IPS-NIHi7 (cell line): ENCODE data around the gene CFAP54.

ENCODE experiments used
- DNase-seq: peaks from one replicate; pipeline ENCODE4 v3.0.0; 2012; ENCODE audit warnings: mixed read lengths; ENCODE audit errors: extremely low spot score

CFAP54 gene

GRCh38 chr12:96886998-96887677, 397.8 kb downstream of the CFAP54 start:
- peak; percentile 24 for DNase-seq

- no peak for DNase-seq
Measured at GRCh38 chr12:96889273-96889933, 400.0 kb downstream of the CFAP54 start.

DNA sequence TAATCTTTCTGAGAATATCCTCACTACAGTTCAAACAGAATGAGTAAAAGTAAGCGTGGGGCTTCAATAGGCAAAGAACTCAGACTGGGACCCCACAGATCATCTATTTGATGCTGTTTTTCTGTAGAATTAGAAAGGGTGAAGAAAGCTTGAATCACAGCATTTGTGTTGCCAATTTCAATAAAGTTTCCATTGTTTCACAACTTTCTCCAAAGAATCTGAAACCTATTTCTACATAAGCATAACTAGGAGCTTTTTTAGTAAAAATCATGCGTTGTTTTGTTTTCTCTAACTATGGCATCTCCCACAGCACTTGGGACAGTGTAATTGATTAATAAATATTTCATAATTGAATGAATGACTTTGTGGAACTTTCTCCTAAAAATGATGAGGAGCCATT, 401.0 kb downstream of the CFAP54 start:
- DNase-seq: no peak

GRCh38 chr12:96892104-96892503, 402.7 kb downstream of the CFAP54 start:
- no peak for DNase-seq

DNA sequence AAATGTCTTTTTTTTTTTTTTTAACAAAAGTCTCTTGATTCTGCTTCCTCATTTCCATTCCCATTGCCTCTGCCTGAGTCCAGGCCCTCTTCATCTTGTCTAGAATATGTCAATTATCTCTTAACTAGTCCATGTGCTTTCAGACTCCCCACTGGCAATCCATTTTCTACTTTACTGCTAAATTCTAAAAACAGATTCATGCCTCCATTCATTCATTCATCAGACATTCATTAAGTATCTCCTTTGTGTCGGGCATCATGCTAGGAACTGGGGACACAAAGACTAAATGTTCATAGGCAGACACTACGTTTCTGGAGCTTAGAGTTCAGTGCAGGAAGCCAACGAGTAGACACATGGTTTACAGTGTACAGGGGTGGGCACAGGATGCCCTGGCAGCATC, 408.0 kb downstream of the CFAP54 start:
- DNase-seq: no peak

DNA sequence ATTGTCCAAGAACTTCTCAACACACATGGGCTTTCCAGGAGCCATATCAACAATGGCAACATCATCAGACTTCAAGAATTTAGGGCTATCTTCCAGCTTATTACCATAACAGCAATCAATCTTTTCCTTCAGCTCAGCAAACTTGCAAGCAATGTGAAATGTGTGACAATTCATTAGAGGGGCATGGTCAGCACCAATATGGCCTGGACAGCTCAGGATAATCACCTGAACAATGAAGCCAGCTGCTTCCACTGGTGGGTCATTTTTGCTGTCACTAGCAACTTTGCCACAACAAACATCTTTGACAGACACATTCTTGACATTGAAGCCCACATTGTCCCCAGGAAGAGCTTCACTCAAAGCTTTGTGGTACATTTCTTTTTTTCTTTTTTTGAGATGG, 411.8 kb downstream of the CFAP54 start:
- DNase-seq: no peak

DNA sequence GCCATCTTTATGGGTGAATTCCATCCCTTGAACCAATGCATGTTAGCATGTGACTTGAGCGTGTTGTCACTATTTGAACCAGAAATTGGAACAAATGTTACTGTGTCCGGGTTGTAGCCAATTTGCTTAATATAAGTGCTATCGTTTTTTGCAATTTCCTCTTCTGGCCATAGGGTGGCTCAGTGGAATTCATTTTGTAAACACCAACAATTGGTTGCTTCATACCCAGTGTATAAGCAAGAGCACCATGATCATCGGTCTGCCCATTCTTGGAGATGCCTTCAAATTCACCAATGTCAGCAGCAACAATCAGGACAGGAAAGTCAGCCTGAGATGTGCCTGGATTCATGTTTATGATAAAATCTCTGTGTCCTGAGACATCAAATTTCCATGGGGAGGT, 412.7 kb downstream of the CFAP54 start:
- no peak for DNase-seq

GRCh38 chr12:96906498-96906848, 417.1 kb downstream of the CFAP54 start:
- no peak for DNase-seq

DNA sequence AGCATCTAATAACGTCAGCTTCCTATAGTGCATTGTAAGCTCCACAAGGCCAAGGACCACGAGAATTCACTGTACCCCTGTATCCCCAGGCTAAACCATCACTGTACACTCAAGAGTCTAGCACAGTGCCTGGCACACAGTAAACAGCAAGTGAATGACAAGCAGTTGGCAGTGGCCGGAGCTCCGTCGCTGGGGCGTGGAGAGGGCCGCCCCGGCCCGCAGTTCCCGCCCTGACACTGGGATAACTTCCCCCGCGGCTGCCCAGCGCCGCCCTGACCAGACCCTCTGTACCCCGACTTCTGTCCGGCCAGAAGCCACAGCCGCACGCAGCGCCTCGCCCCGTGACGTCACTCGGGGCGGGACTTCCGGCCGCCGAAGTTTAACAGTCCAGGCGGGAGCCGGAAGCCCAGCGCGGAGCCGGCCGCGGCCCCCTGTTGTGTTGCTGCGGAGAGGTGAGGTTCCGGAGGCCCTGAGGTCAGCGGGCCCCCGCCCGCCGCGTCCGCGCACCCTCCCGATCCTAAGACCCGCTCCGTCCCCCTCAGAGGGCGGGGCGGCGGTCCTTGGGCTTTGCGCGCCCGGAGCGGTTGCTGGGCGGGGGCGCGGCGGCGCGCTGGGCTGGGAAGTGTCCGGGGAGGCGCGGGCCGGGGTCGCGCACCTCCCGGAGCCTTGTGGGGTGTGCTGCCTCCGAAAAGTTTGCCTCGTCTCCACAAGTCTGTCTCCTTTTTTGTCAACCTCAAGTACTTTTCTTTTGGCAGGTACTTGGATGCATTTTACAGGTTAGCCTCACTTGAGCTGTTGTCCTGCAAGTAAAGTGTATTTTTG, 417.7 kb downstream of the CFAP54 start, which contains the start of gene NEDD1:
Gene NEDD1, plus strand, starts transcription at position 409 of the 822 bp plus-strand sequence. CDS start 2,503 bp downstream, outside the sequence.
- peak; percentile 93 for DNase-seq

DNA sequence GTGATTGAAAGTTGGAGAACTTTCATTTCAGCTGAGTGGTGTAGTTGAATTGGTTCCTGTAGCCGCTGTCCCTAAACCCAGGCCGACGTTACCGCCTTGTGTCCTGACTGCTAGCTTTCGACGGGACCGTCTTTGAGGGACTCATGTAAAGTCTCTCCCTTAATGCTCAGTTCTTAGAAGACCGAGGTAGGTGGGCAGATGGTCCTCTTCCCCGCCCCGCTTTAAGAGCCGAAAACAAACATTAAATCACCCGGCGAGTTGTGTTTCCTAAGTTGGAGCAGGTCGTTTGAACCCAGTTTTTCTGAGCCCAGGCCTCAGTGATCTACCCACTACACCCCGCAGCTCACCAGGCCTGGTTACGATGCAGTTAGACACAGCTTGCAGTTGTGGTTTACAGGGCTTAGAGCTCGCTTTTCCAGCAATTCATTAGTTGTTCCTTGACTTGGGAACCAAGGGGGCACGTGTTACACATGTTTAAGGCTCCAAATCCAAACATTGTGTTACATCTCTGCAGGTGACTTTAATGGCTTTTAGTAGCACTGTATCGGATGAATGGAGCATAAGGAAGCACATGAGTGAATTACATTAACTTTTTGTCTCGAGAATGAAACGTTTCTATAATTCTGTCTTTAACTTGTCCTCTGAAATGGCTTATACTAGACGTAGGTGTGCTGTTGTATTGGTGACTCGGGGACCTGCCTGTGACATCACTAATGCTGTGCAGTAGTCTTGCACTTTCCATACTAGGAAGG, 418.5 kb downstream of the CFAP54 start:
- peak; percentile 22 for DNase-seq

DNA sequence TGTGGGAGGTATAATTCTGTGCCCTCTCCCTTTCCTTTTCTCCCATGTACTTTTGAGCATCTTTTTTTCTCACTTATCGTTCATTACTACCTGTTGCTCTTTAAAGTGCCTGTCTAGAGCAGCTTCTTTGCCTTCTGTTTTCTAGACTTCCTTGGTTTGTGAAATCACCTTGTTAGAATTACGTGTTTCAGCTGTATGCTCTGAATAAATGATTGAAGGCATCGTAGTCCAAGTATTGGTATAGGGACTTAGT, 419.0 kb downstream of the CFAP54 start:
- DNase-seq: no peak

DNA sequence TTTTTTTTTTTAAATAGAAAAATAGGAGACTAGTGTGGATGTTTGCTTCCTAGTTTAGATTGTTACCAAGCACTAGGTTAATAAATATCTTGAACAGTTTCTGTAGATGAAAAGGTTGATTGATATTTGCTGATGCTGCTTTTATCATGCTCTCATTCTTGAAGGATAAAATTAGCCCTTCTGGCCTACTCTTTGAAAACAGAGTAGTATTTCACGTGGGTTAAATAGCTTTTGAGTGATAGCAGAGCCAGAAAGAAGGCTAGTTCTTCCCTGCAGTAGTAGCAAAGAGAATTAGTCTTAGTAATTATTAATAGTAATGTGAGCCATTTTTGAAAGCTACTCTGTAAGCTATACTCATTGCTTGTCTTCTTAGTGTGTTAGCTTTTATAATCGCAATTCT, 422.9 kb downstream of the CFAP54 start:
- no peak for DNase-seq

DNA sequence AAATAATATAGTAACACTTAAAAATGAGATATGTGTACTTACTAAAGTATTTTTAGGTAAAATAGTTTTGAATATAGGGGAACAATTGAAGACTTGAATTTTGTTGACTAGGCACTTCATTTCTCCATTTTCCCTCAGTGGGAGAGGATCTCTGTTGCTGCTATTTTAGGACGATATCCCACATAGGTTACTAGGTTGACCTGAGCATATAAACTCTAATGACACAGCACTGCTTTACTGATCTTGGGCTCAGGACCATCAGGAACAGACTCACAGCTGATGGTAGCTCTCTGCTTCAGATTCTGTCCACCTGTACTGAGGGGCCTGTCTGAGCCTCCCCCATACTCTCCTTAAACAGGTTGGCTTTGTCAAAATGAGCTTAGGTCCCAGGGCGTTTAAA, 423.6 kb downstream of the CFAP54 start:
- DNase-seq: no peak

DNA sequence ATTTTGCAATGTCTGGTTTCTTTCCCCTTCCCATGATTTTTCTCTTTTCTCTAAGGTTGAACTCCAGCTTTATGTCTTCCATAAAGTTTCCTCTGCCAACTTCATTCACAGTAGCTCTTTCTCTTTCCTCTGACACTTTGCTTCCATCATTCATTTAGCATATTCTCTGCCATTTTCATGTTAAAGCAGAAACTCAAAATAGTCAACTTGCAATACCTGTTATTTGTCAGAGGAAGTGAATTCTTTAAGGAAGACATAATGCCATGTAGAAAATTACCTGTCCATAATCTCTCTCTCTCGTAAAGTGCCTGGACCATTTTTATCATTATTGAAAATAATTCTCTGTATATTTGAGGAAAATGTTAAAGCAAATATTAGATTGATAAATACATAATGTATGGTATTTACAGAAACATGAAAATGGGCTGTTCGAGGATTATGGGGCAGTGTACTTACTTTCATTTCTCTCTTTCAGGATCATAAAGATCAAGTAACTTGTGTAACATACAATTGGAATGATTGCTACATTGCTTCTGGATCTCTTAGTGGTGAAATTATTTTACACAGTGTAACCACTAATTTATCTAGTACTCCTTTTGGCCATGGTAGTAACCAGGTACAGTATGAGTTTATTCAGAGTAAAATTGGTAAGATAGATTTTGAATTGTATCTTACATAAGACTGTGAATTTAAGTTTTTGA, 430.3 kb downstream of the CFAP54 start:
- no peak for DNase-seq
